ENCODE measurements around the gene RRP1.

The RRP1 gene

DNA sequence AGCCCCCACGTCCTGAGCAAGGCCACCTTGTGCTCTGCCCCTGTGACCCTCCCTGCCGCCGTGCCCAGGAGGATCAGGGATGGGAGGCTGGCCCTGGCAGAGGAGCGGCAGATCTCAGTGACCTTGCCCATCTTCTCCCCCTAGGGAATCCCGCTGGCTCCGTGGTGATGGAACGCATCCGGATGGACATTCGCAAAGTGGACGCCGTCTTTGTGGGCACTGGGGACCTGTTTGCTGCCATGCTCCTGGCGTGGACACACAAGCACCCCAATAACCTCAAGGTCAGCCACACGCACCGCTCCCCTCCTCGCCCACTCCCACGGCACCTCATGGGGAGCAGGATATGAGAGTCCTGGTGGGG, 36.0 kb upstream of the RRP1 start:
- Mint-ChIP-seq H3K27ac (no peak overlapping the region), H3K4me3 (no peak overlapping the region), H3K36me3 (ENCODE audit: low read depth) (peaks cover 88% of the 10 kb centered on the region), H3K4me1 (ENCODE audit: low read depth) (peaks cover 2% of the 10 kb centered on the region), H3K9me3 (no peaks in the 10 kb centered on the region), H3K27me3 (no peaks in the 10 kb centered on the region)
- no peak for DNase-seq

DNA sequence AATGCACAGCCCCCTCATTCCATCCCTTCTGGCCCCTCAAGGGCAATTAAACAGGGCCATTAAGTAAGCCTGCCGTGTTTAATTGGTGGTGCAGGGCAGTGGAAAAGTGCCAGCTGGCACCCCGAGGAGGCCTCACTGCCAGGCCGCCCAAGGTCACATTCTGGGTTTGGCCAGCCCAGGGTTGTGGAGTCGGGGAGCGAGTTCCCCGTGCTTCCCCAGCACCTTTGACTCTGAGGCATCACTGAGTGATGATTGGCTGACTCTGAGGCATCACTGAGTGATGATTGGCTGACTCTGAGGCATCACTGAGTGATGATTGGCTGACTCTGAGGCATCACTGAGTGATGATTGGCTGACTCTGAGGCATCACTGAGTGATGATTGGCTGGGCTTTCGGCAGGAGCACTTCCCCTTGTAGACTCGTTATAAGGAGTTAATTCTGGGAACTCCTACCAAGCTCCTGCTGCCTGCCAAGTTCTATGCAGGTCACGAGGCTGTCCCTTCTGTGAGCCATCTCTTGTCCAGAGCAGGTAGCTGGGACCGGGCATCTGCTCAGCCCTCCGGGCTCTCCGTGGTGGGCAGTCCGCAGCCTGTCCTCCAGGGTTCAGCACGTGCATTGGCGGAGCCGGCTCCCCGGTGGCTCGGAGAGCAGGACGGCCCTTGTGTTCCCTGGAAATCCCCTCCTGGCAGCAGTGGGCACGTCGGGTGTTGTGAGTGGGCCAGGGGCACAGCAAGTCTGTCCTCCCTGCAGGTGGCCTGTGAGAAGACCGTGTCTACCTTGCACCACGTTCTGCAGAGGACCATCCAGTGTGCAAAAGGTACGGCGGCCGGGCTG, 34.2 kb upstream of the RRP1 start:
- Mint-ChIP-seq H3K27me3 (no peaks in the 10 kb centered on the region), H3K4me1 (ENCODE audit: low read depth) (no peaks in the 10 kb centered on the region), H3K27ac (no peak overlapping the region), H3K9me3 (no peaks in the 10 kb centered on the region), H3K36me3 (ENCODE audit: low read depth) (peaks cover 85% of the 10 kb centered on the region), H3K4me3 (no peak overlapping the region)
- no peak for DNase-seq

DNA sequence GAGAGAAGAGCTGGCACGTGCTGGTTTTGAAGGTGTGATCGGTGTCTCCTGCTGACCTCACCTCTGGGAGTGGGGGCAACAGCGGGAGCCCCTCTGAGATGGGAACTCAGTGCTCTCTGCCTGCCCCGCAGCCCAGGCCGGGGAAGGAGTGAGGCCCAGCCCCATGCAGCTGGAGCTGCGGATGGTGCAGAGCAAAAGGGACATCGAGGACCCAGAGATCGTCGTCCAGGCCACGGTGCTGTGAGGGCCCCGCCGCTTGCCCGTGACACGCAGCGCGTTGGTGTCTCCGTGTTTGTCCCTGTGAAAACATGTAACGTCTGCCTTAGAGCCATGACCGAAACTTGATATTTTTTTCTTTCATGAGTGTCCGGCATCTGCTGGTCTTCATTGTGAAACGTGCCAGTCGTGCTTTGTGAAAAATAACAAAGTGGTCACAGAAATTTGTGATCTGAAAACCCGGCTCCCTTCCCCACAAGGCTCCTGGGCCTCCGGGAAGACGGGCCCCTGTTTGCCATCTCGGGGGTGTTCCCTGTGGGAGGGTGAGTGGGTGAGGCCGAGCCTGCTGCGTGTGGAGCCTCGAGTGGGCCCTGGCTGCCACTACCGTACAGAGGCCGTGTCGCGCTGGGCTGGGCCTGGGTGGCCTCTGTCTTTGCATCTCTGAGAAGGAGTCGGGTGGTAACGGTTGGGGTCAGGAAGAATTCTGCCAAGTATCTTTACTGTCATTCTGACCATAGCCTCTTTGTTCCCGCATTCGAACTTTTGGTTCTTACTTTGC, 33.4 kb upstream of the RRP1 start:
- Mint-ChIP-seq H3K27ac (no peak overlapping the region), H3K4me3 (no peak overlapping the region), H3K4me1 (ENCODE audit: low read depth) (no peaks in the 10 kb centered on the region), H3K36me3 (ENCODE audit: low read depth) (peaks cover 85% of the 10 kb centered on the region), H3K27me3 (no peaks in the 10 kb centered on the region), H3K9me3 (no peaks in the 10 kb centered on the region)
- DNase-seq = no peak

DNA sequence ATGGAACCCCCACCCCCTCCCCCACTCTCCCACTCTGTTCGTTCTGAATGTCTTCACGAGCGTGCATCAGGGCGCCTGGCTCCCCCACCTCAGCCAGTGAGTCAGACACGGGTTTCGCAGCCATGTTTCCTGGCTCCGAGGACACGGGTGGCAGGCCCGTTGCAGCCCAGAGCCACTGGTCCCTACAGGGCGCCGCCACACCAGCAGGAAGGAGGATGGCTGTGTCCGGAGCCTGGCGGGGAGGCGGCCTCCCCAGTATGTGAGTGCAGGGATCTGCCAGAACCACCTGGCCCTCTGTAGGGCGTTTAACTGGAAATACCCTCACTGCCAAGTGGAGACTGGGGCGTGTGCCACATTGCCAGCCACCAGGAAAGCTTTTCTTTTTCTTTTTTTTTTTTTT, 31.8 kb upstream of the RRP1 start:
- H3K27me3 Mint-ChIP-seq = no peaks in the 10 kb centered on the region
- H3K9me3 Mint-ChIP-seq = no peaks in the 10 kb centered on the region
- H3K4me3 Mint-ChIP-seq = no peak overlapping the region
- no peak overlapping the region for H3K27ac Mint-ChIP-seq
- H3K4me1 Mint-ChIP-seq (ENCODE audit: low read depth) = no peaks in the 10 kb centered on the region
- no peak for DNase-seq
- peaks cover 88% of the 10 kb centered on the region for H3K36me3 Mint-ChIP-seq (ENCODE audit: low read depth)

DNA sequence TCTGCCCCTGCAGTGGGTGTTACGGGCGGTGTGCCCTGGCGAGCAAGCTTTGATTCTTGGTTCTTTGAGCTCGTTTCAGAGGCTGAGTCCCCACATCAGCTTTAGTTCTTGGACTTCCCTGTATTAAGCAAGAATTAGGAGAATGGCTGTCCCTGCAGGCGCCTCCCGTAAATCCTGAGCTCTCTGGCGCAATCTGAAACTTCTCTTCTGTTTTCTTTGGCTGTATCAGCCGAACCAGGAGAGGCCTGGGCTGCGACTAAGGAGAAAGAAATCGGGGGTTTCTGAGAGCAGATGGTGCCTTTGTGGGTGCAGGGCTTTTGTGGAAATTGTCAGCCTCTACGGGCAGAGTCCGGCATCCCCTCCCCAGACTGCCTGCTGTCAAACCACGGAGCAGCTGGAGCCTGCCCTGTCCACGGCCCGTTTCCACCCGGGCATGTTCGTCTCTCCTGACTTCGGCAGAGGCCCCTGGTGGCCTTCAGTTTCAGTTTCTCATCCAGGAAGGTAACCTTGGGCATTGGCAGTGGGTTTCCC, 31.2 kb upstream of the RRP1 start:
- DNase-seq = no peak
- H3K36me3 Mint-ChIP-seq (ENCODE audit: low read depth) = peaks cover 89% of the 10 kb centered on the region
- H3K4me3 Mint-ChIP-seq = no peak overlapping the region
- H3K27ac Mint-ChIP-seq = no peak overlapping the region
- no peaks in the 10 kb centered on the region for H3K4me1 Mint-ChIP-seq (ENCODE audit: low read depth)
- no peaks in the 10 kb centered on the region for H3K9me3 Mint-ChIP-seq
- no peaks in the 10 kb centered on the region for H3K27me3 Mint-ChIP-seq

DNA sequence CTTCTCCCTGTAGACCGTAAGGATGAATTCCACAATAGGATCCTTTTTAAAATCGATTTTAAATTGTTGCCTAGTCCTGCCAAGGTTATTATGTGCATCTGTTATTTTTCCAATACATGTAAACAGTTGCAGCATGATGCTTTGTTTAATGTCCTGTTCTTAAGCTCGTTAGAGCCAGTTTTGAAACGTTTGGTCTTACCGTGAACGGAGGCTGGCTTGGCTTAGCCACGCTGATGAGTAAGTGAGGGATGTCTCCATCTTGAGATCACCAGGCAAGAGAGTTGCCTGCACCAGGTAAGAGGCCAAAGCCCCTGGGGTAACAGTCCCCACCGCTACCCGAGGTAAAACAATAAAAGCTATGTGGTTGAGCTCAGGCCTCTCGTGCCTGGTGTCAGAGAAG, 30.6 kb upstream of the RRP1 start:
- H3K27me3 Mint-ChIP-seq = no peaks in the 10 kb centered on the region
- no peaks in the 10 kb centered on the region for H3K4me1 Mint-ChIP-seq (ENCODE audit: low read depth)
- no peak overlapping the region for H3K4me3 Mint-ChIP-seq
- peaks cover 85% of the 10 kb centered on the region for H3K36me3 Mint-ChIP-seq (ENCODE audit: low read depth)
- DNase-seq = no peak
- peak overlapping the region; percentile 35 for H3K27ac Mint-ChIP-seq
- H3K9me3 Mint-ChIP-seq = no peaks in the 10 kb centered on the region

DNA sequence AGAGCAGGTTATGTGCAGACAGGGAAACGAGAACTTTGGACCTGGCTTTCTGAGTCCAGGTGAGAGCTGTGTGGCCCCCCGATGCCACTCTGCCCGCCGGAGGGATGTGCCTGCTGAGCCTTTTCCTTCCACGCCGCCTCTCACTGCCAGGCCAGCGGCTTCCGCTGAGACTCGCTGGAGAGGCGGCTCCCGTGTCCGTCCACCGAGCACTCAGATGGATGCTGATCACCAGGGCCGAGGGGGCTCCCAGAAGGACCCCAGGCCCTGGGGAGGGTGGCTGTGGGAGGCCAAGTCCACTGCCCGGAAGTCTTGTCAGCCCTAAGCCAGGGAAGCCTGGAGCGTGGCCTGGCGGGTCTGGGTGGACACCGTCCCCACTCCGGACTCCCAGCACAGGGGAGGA, 29.7 kb upstream of the RRP1 start:
- no peaks in the 10 kb centered on the region for H3K4me1 Mint-ChIP-seq (ENCODE audit: low read depth)
- no peak for DNase-seq
- H3K4me3 Mint-ChIP-seq = no peak overlapping the region
- peaks cover 77% of the 10 kb centered on the region for H3K36me3 Mint-ChIP-seq (ENCODE audit: low read depth)
- no peaks in the 10 kb centered on the region for H3K9me3 Mint-ChIP-seq
- H3K27me3 Mint-ChIP-seq = no peaks in the 10 kb centered on the region
- no peak overlapping the region for H3K27ac Mint-ChIP-seq

DNA sequence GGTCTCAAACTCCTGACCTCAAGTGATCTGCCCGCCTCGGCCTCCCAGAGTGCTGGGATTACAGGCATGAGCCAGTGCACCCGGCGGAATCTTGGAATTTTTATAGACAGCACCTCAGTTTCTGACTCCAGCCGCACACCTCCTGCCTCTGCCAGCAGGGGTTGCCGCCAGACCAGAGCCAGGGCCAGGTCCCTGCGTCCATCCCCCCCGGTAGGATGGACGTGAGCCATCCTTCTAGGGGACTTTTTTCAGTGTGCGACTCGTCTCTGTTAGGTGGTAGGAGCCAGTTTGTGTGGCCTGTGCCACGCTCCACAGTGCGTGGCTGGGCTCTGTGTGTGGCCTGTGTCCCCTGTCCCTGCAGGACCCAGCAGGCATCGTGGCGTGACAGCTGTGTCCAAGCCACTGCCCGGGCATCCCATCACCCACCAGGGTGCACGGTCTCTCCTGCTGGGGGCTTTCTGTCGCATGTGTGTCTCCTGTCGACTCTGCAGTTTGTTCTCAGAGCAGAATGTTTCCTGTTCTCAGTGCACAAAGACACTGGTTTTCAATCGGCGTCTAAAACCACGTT, 28.9 kb upstream of the RRP1 start:
- H3K27ac Mint-ChIP-seq = no peak overlapping the region
- no peaks in the 10 kb centered on the region for H3K4me1 Mint-ChIP-seq (ENCODE audit: low read depth)
- no peak overlapping the region for H3K4me3 Mint-ChIP-seq
- peaks cover 71% of the 10 kb centered on the region for H3K36me3 Mint-ChIP-seq (ENCODE audit: low read depth)
- no peak for DNase-seq
- H3K27me3 Mint-ChIP-seq = no peaks in the 10 kb centered on the region
- no peaks in the 10 kb centered on the region for H3K9me3 Mint-ChIP-seq

DNA sequence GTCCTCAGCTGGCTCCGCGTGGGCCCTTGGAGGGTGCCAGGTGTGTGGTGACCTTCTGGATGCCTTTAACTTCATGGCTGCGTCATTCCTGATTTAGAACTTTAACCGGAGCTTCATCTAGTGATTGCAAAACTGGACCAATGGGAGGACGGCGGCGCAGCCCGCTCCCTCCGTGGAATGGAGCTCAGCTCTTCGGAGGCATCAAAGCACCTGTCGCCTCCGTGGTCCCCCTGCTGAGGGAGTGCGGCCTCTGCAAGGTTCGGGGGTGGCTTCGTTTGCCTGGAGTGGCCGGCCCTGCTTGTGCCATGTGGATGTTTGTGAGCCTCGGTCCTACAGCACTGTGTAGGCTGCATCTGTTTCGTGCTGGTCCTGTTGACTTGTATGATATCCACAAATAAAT, 27.5 kb upstream of the RRP1 start:
- Mint-ChIP-seq H3K27ac (no peak overlapping the region), H3K9me3 (no peaks in the 10 kb centered on the region), H3K4me1 (ENCODE audit: low read depth) (no peaks in the 10 kb centered on the region), H3K4me3 (no peak overlapping the region), H3K36me3 (ENCODE audit: low read depth) (peaks cover 57% of the 10 kb centered on the region), H3K27me3 (no peaks in the 10 kb centered on the region)
- no peak for DNase-seq

DNA sequence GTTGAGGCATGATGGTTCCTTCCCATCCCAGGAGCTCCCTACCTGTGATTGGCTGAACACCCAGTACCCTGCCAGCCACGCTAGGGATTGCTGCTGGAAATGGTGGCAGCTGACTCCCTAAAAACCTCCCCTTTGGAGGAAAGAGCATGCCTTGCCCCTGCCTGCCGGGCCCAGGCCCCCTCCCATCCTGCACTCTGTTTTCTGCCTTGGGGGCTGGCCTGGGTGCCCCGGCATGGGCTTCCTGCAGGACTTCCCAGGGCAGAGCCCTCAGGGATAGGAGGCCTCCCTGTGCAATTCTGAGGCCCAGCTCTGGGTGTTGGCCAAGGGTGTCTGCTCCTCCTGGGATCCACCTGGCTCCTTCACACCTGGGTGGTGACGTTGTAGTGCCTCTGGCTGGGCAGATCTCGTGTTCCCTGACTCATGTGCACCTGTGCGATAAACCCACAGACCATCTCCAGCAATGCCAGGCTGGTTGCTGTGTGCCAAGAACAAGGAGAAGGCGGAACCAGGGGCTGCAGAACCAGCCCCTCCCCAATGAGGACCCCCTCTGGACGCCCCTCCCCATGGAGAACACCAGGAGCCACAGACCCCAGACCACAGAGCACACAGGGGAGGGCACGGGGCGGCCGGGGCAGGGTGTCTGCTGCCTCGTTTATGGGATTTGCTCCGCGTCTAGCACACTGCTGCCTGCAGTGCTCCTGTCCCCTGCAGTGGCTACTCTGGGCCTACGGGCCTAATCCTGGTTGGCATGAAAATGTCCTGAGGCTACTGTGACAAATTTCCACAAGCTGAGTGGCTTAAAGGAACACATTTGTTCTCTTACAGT, 26.9 kb upstream of the RRP1 start:
- Mint-ChIP-seq H3K4me1 (ENCODE audit: low read depth) (no peaks in the 10 kb centered on the region), H3K9me3 (no peaks in the 10 kb centered on the region), H3K27me3 (no peaks in the 10 kb centered on the region), H3K27ac (no peak overlapping the region), H3K36me3 (ENCODE audit: low read depth) (peaks cover 55% of the 10 kb centered on the region), H3K4me3 (no peak overlapping the region)
- DNase-seq = no peak

DNA sequence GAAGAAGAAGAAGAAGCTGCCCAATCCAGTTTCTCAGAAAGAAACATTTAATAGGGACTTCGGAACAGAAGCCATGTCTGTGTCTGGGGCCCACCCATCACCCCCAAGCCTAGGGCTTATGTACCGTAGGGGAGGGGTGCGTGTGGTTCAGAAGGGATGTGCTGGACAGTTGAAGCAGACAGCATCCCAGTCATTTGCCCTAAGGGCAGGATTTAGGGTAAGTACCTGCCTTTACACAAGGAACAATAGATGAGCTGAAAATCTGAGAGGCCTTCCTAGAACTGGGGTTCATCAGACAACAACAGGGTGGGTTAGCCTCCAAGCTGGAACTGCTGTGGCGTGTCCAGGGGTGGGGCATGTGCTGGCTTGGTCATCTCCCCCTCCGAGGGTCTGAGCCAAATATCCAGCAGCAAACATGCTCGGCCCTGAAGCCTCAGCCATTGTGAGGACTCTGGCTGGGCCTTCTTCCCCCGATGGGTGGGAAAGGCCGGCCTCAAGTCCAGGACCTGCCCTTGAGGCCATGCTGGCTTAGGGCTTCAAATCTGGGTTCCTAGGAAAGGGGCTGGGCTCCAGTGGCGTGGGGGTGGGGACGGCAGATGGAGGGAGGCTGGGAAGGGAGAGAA, 25.4 kb upstream of the RRP1 start:
- Mint-ChIP-seq H3K4me1 (ENCODE audit: low read depth) (no peaks in the 10 kb centered on the region), H3K36me3 (ENCODE audit: low read depth) (peaks cover 40% of the 10 kb centered on the region)

DNA sequence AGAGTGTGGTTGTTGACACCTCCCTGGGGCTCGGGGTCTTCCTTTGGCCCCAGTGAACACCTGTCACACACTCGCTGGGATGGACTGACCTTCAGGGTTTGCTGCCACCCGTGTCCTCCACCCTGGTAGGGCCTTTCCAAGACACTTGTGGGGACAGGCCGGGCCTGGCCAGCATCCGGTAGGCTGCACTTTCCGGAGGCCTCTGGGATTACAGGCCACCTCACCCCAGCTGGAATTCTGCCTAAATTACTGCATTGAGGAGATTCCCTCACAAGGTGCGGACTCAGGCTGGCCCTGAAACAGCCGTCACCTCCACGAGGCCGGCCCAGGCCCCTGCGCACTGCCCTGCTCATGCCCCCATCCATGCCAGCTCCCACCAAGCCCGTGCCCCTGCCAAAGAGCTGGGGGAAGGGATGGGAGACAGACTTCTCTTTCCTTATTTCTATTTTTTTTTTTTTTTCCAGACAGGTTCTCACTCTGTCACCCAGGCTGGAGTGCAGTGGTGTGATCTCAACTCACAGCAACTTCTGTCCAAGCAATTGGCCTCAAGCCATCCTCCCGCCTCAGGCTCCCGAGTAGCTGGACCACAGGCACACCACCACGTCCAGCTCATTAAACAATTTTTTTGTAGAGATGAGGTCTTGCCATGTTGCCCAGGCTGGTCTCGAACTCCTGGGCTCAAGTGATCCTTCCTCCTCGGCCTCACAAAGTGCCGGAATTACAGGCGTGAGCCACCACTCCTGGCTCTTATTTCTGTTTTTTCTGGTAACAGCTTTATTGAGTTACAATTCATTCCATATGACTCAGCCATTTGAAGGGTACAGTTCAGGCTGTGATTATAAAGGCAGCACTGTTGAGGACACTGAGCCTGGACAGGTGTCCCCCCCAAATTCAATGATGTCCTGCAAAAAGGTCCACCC, 24.5 kb upstream of the RRP1 start:
- Mint-ChIP-seq H3K4me1 (ENCODE audit: low read depth) (no peaks in the 10 kb centered on the region), H3K27me3 (no peaks in the 10 kb centered on the region), H3K27ac (no peak overlapping the region), H3K4me3 (no peak overlapping the region), H3K9me3 (no peaks in the 10 kb centered on the region), H3K36me3 (ENCODE audit: low read depth) (peaks cover 33% of the 10 kb centered on the region)
- DNase-seq = no peak

More for the DNA sequence above, 25.4 kb upstream of the RRP1 start:
- Mint-ChIP-seq H3K27ac (no peak overlapping the region), H3K4me3 (no peak overlapping the region), H3K9me3 (no peaks in the 10 kb centered on the region), H3K27me3 (no peaks in the 10 kb centered on the region)
- no peak for DNase-seq

All from activated T-cell treated with anti-CD3 and anti-CD28 coated beads, Interleukin-2, amount 50 U/mL, for 24 hours (primary cell).